Measurements from ENCODE around the gene PLEKHO2. TPM values are rescaled to one million over a fixed set of nuclear protein-coding genes. Genes with fewer than 3 reads are reported as not detected.

The PLEKHO2 gene
- total RNA-seq, 1 experiment from 2014 or later, result 7.9 TPM

DNA sequence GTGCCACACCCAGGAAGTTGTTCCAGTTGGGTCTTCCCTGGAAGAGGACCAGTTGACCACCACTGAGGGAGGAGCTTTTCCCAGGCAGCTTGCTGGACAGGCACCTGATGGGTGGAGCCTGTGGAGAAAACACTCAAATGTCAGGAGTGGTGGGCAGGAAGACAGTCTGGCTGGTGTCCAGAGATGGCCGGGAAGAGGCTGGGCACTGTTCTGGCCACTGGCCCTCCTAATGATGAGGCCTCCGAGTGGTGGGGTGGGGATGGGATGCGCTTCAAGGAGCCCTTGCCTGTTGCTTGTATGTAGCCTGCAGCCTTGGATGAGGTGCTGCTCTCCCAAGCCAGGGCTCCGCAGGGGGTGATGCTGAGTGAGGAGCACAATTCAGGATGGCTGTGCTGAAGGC is 12.3 kb downstream of the PLEKHO2 start:
- Histone ChIP-seq H3F3A (ENCODE audit: insufficient read depth, low read depth) (no peaks in the 10 kb centered on the region), H3K36me3 (ENCODE audit: low read depth) (no peaks in the 10 kb centered on the region), H3K9me2 (ENCODE audit: insufficient read depth) (no peaks in the 10 kb centered on the region), H2AFZ (no peak overlapping the region), H3K4me2 (no peak overlapping the region), H3K4me3 (no peak overlapping the region), H3K27ac (no peak overlapping the region), H3K27me3 (ENCODE audit: insufficient read depth, low read depth) (no peaks in the 10 kb centered on the region), H3K9me3 (ENCODE audit: insufficient read depth, low read depth) (no peaks in the 10 kb centered on the region), H3K4me1 (replicated peaks; ENCODE audit: insufficient read depth) (no peaks in the 10 kb centered on the region; the same call in 1 of the 2 replicates), H4K20me1 (ENCODE audit: insufficient read depth) (no peaks in the 10 kb centered on the region), H3K79me2 (ENCODE audit: low read depth) (no peaks in the 10 kb centered on the region)
- ChIA-PET CTCF (no interaction called here), POLR2A (ENCODE audit: unreplicated experiment) (no interaction called here)
- DNase-seq, result no peak
- no TSS peak for BruUV-seq (replicated peaks)
- TF ChIP-seq, protein P1, sequence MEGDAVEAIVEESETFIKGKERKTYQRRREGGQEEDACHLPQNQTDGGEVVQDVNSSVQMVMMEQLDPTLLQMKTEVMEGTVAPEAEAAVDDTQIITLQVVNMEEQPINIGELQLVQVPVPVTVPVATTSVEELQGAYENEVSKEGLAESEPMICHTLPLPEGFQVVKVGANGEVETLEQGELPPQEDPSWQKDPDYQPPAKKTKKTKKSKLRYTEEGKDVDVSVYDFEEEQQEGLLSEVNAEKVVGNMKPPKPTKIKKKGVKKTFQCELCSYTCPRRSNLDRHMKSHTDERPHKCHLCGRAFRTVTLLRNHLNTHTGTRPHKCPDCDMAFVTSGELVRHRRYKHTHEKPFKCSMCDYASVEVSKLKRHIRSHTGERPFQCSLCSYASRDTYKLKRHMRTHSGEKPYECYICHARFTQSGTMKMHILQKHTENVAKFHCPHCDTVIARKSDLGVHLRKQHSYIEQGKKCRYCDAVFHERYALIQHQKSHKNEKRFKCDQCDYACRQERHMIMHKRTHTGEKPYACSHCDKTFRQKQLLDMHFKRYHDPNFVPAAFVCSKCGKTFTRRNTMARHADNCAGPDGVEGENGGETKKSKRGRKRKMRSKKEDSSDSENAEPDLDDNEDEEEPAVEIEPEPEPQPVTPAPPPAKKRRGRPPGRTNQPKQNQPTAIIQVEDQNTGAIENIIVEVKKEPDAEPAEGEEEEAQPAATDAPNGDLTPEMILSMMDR (conservative IDR thresholded peaks at IDR 0.05), result no peak
- intact Hi-C loops (cut with micrococcal nuclease; ENCODE audit: unreplicated experiment), result no loop called here

DNA sequence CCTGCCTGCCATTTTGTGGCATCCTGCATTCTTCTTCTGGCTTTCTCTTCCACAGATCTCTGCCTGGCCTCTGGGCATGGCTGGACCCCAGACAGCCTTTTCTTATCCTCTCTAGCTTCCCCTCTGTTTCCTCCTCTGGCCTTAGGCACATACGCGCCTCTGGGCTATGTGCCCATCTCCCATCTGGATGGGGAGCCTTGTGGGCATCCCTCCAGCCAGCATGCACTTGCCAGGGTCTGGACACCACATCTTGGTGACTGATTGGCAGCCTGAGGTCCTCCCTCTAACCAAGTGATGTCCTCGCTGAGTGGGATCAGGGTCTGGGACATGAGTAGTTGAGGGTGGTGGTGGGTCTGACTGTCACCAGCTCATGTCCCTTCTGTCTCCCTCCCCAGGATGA is 12.8 kb downstream of the PLEKHO2 start:
- BruUV-seq (replicated peaks), result no TSS peak
- no peaks in the 10 kb centered on the region; the same call in 1 of the 2 replicates for H3K4me1 ChIP-seq (replicated peaks; ENCODE audit: insufficient read depth)

DNA sequence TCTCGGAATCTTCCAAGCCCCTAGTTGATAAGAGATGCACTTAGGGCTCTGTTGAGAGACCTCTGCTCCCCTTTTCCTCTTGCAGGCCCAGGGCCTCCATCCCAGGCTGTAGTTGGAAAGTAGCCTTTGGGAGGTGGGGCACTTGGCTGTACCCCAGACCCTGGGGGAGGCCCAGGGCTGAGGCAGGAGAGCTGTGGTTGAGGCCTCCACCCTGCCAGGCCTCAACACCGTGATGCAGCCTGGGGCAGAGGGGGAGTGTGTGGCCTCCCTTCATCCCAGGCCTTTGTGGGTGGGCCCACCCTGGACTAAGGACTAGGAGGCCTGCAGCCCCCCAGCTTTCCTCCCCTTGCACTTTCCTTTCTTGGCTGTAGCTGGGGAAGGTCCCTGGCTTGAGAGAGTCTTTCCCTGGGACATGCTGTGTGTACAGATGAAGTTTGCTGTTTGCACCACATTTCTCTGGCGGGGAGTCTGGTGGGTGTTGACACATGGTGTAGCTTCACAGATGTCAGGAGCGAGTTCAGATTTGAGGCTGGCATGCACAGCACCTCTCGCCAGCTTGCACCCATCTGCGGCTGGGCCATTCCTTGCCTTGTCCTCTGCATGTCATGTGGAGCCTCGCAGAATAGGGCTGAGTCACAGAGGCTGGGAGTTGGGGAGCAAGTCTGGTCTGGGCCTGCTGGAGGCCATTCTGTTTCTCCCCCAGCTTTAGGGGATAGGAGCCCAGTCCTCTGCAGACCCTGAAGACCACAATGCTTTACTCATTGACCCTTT is 13.7 kb downstream of the PLEKHO2 start:
- Histone ChIP-seq H2AFZ (no peak overlapping the region), H3K4me1 (replicated peaks; ENCODE audit: insufficient read depth) (no peaks in the 10 kb centered on the region; the same call in 1 of the 2 replicates), H3K4me3 (no peak overlapping the region), H3K4me2 (no peak overlapping the region), H3K9me3 (ENCODE audit: insufficient read depth, low read depth) (no peaks in the 10 kb centered on the region), H3K27ac (no peak overlapping the region), H4K20me1 (ENCODE audit: insufficient read depth) (no peaks in the 10 kb centered on the region), H3K36me3 (ENCODE audit: low read depth) (no peaks in the 10 kb centered on the region), H3K9me2 (ENCODE audit: insufficient read depth) (no peaks in the 10 kb centered on the region), H3F3A (ENCODE audit: insufficient read depth, low read depth) (no peaks in the 10 kb centered on the region), H3K27me3 (ENCODE audit: insufficient read depth, low read depth) (no peaks in the 10 kb centered on the region), H3K79me2 (ENCODE audit: low read depth) (no peaks in the 10 kb centered on the region)
- TF ChIP-seq, protein P1 (conservative IDR thresholded peaks at IDR 0.05), result no peak
- TF ChIP-seq EZH2 (IDR thresholded peaks at IDR 0.05; ENCODE audit: low read depth), result no peak
- CTCF ChIA-PET, result no interaction called here
- POLR2A ChIA-PET (ENCODE audit: unreplicated experiment), result no interaction called here
- intact Hi-C loops (cut with micrococcal nuclease; ENCODE audit: unreplicated experiment), result no loop called here
- no peak for DNase-seq
- BruUV-seq (replicated peaks), result no TSS peak

More for the DNA sequence above, 12.8 kb downstream of the PLEKHO2 start:
- no peaks in the 10 kb centered on the region for H3K79me2 ChIP-seq (ENCODE audit: low read depth)
- H3K27me3 ChIP-seq (ENCODE audit: insufficient read depth, low read depth), result no peaks in the 10 kb centered on the region
- no peak overlapping the region for H3K4me3 ChIP-seq
- H3K9me2 ChIP-seq (ENCODE audit: insufficient read depth), result no peaks in the 10 kb centered on the region
- H3K36me3 ChIP-seq (ENCODE audit: low read depth), result no peaks in the 10 kb centered on the region
- H2AFZ ChIP-seq, result no peak overlapping the region
- POLR2A ChIA-PET (ENCODE audit: unreplicated experiment), result no interaction called here
- no peak overlapping the region for H3K4me2 ChIP-seq
- no peaks in the 10 kb centered on the region for H3F3A ChIP-seq (ENCODE audit: insufficient read depth, low read depth)
- intact Hi-C loops (cut with micrococcal nuclease; ENCODE audit: unreplicated experiment), result no loop called here
- no peaks in the 10 kb centered on the region for H3K9me3 ChIP-seq (ENCODE audit: insufficient read depth, low read depth)
- TF ChIP-seq EZH2 (IDR thresholded peaks at IDR 0.05; ENCODE audit: low read depth), result no peak
- TF ChIP-seq, protein P1 (conservative IDR thresholded peaks at IDR 0.05), result no peak
- no peak for DNase-seq
- no peak overlapping the region for H3K27ac ChIP-seq
- H4K20me1 ChIP-seq (ENCODE audit: insufficient read depth), result no peaks in the 10 kb centered on the region
- CTCF ChIA-PET, result no interaction called here

Data from PC-9 (cell line).